Measurements from ENCODE around the gene NTNG1.

DNA sequence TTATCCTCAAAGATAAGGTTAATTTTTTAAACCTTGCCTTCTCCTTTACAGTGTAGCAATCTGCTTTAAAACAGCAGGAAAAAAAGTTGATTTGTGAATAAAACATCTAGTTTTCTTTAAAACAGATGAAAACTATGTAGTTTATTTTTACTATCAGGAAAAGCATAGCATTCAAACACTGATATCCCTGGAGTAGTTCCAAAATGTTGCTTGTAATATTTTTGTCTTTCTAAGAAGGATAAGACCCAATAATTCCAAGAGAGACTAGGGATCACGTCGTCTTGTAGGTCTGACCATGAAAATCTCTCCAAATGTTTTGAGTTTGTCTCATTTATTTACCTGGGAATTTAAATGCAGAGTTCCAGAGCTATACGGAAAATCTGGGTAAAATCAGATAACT lies 204.0 kb downstream of the NTNG1 start:
- TF ChIP-seq, protein P1, sequence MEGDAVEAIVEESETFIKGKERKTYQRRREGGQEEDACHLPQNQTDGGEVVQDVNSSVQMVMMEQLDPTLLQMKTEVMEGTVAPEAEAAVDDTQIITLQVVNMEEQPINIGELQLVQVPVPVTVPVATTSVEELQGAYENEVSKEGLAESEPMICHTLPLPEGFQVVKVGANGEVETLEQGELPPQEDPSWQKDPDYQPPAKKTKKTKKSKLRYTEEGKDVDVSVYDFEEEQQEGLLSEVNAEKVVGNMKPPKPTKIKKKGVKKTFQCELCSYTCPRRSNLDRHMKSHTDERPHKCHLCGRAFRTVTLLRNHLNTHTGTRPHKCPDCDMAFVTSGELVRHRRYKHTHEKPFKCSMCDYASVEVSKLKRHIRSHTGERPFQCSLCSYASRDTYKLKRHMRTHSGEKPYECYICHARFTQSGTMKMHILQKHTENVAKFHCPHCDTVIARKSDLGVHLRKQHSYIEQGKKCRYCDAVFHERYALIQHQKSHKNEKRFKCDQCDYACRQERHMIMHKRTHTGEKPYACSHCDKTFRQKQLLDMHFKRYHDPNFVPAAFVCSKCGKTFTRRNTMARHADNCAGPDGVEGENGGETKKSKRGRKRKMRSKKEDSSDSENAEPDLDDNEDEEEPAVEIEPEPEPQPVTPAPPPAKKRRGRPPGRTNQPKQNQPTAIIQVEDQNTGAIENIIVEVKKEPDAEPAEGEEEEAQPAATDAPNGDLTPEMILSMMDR (IDR thresholded peaks at IDR 0.05) = no peak
- TF ChIP-seq EZH2 (IDR thresholded peaks at IDR 0.05) = no peak
- no peak for TF ChIP-seq EZH2phosphoT487 (IDR thresholded peaks at IDR 0.05)

All from neural progenitor cell (in vitro differentiated cells).